Measurements from ENCODE around the gene EYA4. TPM values are rescaled to one million over a fixed set of nuclear protein-coding genes. Genes with fewer than 3 reads are reported as not detected.
A peak's percentile ranks its signal among the peaks of the same experiment; 100 is the strongest.

EYA4 gene
- total and polyA plus RNA-seq, 7 donors: 0.01 to 8.6 (median 0.82) TPM; not detected in 2

DNA sequence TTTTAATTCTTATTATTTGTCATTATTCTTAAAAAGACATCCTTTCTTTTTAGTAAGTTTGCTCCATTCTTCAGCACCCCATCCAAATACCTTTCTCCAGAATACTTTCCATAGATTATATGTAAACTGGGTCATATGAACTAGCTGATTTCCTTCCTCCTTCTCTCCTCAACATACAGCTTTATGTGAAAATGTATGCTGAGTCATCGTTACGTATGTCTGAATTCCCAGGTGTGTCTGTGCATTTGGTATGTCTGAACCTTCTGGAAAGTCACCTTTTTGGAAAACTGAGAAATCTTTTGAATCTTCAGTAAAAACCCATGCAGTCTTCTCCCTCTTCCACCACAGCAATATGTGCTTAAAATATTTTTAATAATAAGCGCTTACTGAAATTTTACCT is 264.5 kb downstream of the EYA4 start:
- Histone ChIP-seq H3K9me3 (no peaks in the 10 kb centered on the region), H3K36me3 (no peaks in the 10 kb centered on the region), H3K27me3 (no peaks in the 10 kb centered on the region), H3K4me3 (no peak overlapping the region), H3K27ac (no peak overlapping the region), H3K4me1 (peaks cover 0 to 22% (median 18%) of the 10 kb centered on the region in 4 donors)
- no peak for DNase-seq
- intact Hi-C loops (cut with DNase I): no loop called here
- TF ChIP-seq, protein P1, sequence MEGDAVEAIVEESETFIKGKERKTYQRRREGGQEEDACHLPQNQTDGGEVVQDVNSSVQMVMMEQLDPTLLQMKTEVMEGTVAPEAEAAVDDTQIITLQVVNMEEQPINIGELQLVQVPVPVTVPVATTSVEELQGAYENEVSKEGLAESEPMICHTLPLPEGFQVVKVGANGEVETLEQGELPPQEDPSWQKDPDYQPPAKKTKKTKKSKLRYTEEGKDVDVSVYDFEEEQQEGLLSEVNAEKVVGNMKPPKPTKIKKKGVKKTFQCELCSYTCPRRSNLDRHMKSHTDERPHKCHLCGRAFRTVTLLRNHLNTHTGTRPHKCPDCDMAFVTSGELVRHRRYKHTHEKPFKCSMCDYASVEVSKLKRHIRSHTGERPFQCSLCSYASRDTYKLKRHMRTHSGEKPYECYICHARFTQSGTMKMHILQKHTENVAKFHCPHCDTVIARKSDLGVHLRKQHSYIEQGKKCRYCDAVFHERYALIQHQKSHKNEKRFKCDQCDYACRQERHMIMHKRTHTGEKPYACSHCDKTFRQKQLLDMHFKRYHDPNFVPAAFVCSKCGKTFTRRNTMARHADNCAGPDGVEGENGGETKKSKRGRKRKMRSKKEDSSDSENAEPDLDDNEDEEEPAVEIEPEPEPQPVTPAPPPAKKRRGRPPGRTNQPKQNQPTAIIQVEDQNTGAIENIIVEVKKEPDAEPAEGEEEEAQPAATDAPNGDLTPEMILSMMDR (IDR thresholded peaks at IDR 0.05): no peak
- no peak for TF ChIP-seq POLR2AphosphoS5 (IDR thresholded peaks at IDR 0.05)
- TF ChIP-seq POLR2A (IDR thresholded peaks at IDR 0.05): no peak
- TF ChIP-seq EP300 (IDR thresholded peaks at IDR 0.05): no peak
- WGBS, 2 donors: 73 to 84% methylated on average over 3 of the region's 3 CpGs

DNA sequence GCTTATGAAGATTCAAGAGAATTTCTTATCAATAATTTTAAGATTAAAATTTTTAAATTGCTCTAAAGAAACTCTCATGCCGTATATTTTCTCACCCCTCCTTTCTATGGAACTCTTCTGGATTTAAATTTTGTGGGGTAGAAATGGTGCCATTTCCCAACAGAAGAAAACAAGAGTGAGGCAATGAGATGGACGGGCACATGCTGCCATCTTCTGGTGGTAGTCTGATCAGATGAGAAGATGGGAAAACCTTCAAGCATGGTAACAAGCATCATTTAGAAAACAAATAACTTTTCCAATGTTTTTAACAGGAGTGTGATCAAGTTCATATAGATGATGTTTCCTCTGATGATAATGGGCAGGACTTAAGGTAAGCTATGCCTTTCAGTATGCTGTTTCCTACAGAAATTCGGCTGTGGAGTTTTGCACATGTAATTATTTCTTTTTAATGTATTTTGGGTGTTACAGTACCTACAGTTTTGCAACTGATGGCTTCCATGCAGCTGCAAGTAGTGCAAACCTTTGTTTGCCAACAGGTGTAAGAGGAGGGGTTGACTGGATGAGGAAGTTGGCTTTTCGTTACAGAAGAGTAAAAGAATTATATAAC is 271.4 kb downstream of the EYA4 start:
- Histone ChIP-seq H3K9me3 (no peaks in the 10 kb centered on the region), H3K4me3 (no peak overlapping the region), H3K27ac (no peak overlapping the region), H3K36me3 (no peaks in the 10 kb centered on the region), H3K27me3 (no peaks in the 10 kb centered on the region), H3K4me1 (no peaks in the 10 kb centered on the region)
- TF ChIP-seq POLR2A (IDR thresholded peaks at IDR 0.05): no peak
- TF ChIP-seq, protein P1 (IDR thresholded peaks at IDR 0.05): peak in 3 of 4 experiments; percentile 7 to 51 (median 32)
- no peak for DNase-seq
- 15 to 30% methylated on average over 4 of the region's 4 CpGs for WGBS, 2 donors
- intact Hi-C loops (cut with DNase I): loop anchor here (2.0 kb wide), 1 partner anchor 550 kb away; no protein-coding TSS in a partner anchor

DNA sequence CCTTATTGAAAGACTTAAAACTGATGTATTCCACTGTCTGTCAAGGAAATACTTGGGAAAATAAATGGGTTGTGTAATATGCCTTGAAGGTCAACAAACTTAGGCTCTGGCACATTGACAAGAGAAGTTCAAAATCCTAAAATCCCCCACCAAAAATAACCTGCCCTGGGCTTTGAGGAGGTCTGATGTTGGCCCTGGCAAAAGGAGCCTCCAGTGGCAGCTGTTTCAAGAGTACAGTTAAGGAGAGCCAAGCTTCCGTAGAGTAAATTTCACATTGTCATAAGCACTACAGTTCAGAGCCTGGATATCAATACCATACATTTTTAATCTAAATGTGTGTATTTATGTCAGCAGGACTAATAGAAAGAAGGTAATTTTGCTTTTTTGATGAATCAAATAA is 282.7 kb downstream of the EYA4 start:
- Histone ChIP-seq H3K4me3 (no peak overlapping the region), H3K27me3 (no peaks in the 10 kb centered on the region), H3K36me3 (no peaks in the 10 kb centered on the region), H3K4me1 (no peaks in the 10 kb centered on the region), H3K27ac (no peak overlapping the region), H3K9me3 (no peaks in the 10 kb centered on the region)
- 88 to 92% methylated on average over 1 of the region's 1 CpG for WGBS, 2 donors
- intact Hi-C loops (cut with DNase I): no loop called here
- no peak for DNase-seq
- TF ChIP-seq EP300 (IDR thresholded peaks at IDR 0.05) (no peak), POLR2AphosphoS5 (IDR thresholded peaks at IDR 0.05) (no peak), POLR2A (IDR thresholded peaks at IDR 0.05) (no peak)
- TF ChIP-seq, protein P1 (IDR thresholded peaks at IDR 0.05): no peak

DNA sequence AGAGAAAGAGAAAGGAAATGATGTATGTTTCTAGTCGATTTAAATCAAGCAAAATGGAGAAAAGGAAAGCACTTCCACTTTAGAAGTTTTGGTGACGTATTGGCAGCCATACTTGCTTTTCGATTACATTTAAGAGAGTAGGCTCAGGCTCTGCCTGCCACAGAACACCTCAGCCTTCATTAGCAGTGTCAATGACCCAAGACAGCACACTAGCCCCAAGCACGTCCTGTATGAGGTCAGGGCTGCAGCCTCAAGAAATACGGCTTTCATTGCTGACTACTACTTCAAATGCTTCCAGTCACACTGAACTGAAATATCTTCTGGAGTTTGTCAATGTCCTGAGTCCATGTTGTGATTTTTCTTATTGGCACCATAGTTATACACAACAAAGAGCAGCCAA is 285.3 kb downstream of the EYA4 start:
- WGBS, 2 donors: 71 to 86% methylated on average over 5 of the region's 5 CpGs
- no peak for DNase-seq
- intact Hi-C loops (cut with DNase I): no loop called here
- Histone ChIP-seq H3K4me1 (no peaks in the 10 kb centered on the region), H3K27ac (no peak overlapping the region), H3K4me3 (no peak overlapping the region), H3K36me3 (no peaks in the 10 kb centered on the region), H3K27me3 (no peaks in the 10 kb centered on the region), H3K9me3 (no peaks in the 10 kb centered on the region)
- TF ChIP-seq POLR2AphosphoS5 (IDR thresholded peaks at IDR 0.05): no peak
- TF ChIP-seq POLR2A (IDR thresholded peaks at IDR 0.05): no peak
- TF ChIP-seq EP300 (IDR thresholded peaks at IDR 0.05): no peak
- TF ChIP-seq, protein P1 (IDR thresholded peaks at IDR 0.05): no peak

GRCh38 chr6:133528566-133528965 is 287.4 kb downstream of the EYA4 start:
- intact Hi-C loops (cut with DNase I): no loop called here
- WGBS, 2 donors: 75 to 80% methylated on average over 2 of the region's 2 CpGs

More at GRCh38 chr6:133528566-133528965, 287.4 kb downstream of the EYA4 start:
- H3K36me3 ChIP-seq: no peaks in the 10 kb centered on the region
- no peaks in the 10 kb centered on the region for H3K9me3 ChIP-seq
- H3K4me1 ChIP-seq: no peaks in the 10 kb centered on the region
- H3K4me3 ChIP-seq: no peak overlapping the region
- H3K27ac ChIP-seq: no peak overlapping the region
- DNase-seq: no peak
- TF ChIP-seq, protein P1 (IDR thresholded peaks at IDR 0.05): no peak
- TF ChIP-seq EP300 (IDR thresholded peaks at IDR 0.05): no peak
- TF ChIP-seq POLR2AphosphoS5 (IDR thresholded peaks at IDR 0.05): no peak
- TF ChIP-seq POLR2A (IDR thresholded peaks at IDR 0.05): no peak
- H3K27me3 ChIP-seq: no peaks in the 10 kb centered on the region
